Gastrocnemius medialis (tissue), 4 donors: ENCODE measurements around the gene OR56B4.

Experiments
- CTCF ChIP-seq, 5 experiments: fragments of 450-650 bp in 3 of 5; fragments of 200-600 bp in 2 of 5; sonication (generic) in 2 of 5; IDR thresholded peaks in 4 of 5; conservative IDR thresholded peaks in 1 of 5; 1 replicate in 4 of 5; 2 replicates in 1 of 5; pipeline ENCODE4 v1.5.1; 2016 to 2019; ENCODE audit warnings: antibody characterized with exemption in 5 of 5, mild to moderate bottlenecking in 3 of 5, moderate library complexity in 3 of 5
- POLR2A ChIP-seq, 2 donors: fragments of 450-650 bp; IDR thresholded peaks; one replicate each; pipeline ENCODE4 v1.6.1; 2017; ENCODE audit warnings: antibody characterized with exemption in 2 of 2, mild to moderate bottlenecking in 2 of 2, moderate library complexity in 2 of 2

- TF ChIP-seq CTCF (IDR thresholded peaks at IDR 0.05 in 4 of 5, conservative IDR thresholded peaks at IDR 0.05 in 1 of 5) (no peak), POLR2A (IDR thresholded peaks at IDR 0.05) (no peak)
Observed at GRCh38 chr11:6094186-6094585, 13.3 kb upstream of the OR56B4 start.
